HG02588 (cell line): ENCODE data around the gene KBTBD13.

Source experiments
- ATAC-seq: cut with Tn5 transposase; IDR thresholded peaks from one replicate; pipeline ENCODE4 v1.9.1; 2021; ENCODE audit warnings: mild to moderate bottlenecking, moderate library complexity; ENCODE audit not compliant: unreplicated experiment

The KBTBD13 gene

DNA sequence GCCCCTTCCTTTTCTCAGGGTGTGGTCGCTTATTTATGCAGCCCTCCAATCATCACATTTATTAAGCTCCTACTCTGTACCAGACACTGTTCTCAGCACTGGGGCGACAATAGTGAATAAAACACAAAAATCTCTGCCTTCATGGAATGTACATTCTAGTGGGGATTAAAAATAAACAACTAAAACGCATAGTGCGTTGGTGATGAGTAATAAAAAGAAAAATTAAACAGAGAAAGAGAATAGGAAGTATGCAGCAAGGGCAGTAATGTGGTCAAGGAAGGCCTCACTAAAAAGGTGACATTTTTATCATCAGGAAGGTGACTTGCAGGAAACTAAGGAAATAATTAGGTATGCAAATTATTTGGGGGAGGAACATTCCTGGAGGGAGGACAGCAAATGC, 26.3 kb upstream of the KBTBD13 start:
- ATAC-seq: no peak

DNA sequence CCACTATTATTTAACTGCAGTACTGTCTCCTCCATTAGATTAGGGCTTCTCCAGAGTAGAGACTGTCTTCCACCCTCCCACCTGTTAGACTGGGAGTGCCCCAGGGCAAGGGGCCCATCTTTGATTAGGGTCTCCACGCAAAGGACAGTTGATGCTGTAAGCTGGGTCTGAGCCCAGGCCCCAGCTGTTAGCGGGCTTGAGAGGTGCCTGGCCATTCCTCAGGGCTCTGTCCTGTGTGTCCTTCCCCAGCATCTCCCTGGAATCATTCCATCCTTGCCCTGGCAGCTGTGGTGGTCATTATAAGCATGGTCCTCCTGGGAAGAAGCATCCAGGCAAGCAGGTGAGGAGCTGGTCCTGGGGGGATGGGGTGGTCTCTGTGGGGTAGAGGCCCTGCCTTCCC, 25.3 kb upstream of the KBTBD13 start:
- no peak for ATAC-seq

DNA sequence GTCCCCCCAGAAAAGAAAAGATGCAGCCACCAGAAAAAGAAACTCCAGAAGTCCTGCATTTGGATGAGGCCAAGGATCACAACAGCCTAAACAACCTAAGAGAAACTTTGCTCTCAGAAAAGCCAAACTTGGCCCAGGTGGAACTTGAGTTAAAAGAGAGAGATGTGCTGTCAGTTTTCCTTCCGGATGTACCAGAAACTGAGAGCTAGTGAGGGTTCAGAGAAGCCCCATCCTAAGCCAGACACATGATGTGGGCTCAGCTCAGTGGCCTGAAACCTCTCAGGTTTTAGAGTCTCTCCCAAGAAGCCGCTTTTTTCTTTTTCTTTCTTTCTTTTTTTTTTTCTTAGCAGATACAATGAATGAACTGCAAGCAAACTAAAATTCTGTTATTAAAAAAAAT, 23.6 kb upstream of the KBTBD13 start:
- ATAC-seq: no peak

DNA sequence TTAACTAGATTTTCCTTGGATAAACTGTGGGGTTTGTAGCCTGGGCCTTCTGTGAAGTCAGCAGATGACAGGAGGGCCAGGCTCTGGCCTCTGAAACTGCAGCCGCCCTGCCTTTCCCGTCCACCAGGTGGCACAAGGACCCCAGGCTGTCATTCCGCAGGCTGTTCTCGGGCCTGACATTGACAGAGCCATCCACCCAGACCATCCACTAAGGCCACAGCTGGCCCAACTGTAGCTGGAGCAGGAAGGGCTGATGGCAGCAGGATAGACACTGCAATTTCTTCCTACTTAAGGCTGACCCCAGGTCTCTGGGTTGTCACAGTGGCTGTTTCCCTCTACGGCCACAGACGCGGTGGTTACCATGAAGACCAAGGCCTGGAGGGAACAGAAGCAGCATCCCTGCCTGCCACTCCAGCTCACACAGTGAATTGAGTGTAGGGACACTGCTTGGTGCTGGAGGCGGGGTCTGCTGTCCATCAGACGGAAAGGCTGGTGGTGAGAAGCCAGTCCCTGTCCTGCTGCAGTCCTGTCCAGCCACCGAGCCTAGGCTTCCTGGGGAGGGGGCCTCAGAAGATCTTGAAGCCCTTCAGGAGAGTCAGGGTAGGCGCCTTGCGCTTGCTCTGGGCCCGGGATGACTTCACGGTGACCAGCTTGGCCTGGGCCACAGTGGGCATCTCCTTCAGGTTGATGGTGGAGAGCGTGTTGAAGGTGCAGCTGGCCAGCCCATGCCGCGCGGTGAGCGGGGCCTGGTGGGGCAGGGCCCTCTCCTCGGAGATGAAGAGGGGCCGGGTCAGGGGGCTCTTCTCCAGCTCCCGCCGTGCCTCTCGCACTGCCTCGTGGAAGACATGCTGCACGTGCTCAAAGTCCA, 22.0 kb upstream of the KBTBD13 start:
- no peak for ATAC-seq

DNA sequence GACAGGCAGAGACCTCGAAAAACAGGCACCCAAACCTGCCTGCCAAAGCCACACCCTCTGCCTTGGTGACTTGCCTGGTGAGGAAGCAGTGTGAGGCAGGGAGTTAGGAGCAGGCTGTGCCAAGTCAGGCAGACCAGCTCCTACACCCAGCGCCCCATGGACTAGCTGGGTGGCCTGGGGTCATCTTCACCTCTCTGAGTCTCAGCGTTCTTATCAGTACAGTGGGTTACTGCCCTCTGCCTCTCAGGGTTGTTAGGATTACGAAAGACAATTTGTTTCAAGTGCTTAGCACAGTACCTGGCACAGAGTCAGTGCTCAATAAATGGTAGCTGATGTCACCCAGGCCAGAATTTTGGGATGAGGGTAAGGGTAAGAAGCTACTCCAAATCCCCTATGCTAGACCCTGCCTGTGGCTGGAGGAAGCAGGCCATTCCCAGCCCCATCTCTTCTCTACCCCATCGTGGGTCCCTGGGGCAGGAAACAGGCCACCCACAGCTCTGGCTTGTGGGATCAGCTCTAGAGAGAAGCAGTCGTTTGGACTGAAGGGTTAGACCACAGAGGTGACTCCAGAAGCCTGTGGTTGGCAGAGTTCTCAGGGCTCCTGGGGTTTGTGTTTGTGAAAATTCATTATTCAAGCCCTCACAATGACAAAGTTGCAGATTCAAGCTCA, 21.2 kb upstream of the KBTBD13 start:
- no peak for ATAC-seq

DNA sequence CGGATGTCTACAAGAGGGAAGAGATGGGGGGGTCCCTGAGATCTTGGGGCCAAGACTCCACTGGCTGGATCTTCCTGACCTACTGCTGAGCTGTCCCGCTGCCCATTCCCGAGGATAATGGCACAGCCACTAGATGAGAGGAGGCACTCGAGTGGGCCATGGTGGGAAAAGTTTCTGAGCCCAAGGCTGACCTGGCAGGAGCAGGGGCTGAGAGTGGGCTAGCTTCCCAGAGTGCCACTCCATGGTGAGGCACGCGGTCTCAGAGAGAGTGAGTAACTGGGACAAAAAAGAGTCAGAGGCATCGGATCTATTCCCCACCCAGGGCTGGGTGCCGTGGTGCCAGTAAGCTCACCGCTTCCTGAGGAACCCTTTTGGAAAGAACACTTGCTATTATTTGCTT, 20.4 kb upstream of the KBTBD13 start:
- no peak for ATAC-seq

DNA sequence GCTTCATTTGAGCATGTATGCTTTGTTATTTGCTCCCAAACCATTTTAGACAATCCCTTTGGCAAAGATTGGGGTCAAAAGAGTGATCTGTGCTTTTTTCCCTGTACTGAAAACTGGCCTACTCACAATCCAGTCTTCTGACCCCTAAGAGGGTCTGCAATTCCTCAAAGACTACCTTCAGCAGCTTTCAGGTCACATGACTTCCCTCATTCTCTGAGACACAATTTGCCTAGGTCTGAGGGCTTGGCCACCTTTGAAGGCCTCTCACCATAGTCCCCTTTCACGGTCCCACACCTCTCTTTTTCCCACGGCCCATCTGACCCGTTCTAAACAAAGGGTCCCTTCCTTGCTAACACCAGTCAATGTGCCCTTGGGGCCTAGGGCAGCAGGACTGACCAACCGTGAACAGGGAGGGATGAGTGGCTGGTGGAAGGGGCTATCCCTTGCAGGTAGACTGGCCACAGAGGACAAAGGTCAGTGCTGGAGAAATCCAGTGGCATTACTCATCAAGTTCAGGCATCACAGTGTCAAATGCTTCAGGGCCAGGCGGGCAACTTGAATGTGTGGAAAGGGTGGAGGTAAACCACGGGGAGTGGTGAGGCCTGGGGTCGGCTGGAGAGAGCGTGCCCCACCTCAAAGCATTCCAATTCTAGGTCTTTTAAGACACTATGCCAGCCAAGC, 19.5 kb upstream of the KBTBD13 start:
- no peak for ATAC-seq

DNA sequence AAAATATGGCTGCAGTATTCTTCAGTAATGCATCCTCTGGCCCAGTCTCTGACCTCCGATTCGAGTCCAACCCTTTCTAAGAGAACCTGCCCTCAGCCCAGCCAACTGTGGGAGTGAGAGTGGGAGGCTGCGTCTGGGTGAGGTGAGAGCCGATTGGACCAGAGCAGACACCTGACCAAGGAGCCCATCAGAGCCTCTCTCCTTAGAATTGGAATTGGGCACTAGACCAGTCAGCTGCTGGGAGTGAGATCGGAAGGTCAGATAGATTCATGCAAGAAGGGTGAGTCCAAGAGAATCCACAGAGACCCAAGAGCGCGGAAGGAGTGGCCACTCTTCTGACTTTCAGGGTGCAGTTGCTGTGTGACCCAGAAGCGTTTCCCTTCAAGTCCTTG, 19.0 kb upstream of the KBTBD13 start:
- ATAC-seq: no peak

DNA sequence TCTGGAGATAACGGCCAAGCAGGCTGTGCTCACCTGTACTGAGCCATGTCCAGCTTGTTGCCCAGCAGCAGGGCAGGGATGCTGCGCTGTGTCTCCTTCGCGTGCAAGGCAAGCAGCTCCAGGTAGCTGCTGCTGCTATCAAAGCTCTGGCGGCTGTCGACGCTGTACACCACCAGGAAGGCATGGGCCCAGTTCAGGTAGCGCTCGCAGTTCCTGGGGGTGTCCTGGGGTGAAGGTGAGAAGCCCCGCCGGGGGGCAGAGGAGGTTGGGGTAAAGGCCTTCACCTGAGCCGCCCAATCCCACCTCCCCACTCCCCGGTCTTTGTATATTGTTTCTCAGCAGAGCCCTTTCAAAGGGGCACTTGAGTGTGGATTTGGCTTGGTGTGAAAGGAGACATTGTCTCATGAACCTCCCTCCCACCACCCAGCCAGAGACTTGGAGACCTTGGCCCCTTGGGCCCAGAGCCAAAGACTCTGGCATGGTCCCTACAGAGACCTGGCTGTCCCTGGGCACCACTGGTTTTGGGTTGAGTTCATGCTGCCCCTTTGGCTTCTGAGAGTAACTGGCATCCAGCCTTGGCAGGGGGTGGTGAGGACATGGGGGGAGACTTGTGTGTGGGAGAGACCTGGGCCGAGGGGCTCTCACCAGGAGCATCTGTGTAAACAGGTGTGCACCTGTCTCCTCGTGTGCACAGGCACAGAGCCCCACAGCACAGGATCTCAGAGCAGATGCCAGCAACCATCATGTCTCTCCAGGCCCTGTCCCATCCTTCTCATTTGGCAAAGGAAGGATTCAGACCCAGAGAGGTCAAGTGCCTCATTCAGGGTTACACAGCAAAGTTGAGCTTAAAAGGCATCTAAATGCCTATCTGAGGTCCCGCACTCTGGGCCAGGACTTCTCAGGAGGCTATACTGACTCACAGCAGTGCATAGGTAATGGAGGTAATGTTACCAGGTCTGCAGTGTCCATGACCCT, 17.9 kb upstream of the KBTBD13 start:
- no peak for ATAC-seq

DNA sequence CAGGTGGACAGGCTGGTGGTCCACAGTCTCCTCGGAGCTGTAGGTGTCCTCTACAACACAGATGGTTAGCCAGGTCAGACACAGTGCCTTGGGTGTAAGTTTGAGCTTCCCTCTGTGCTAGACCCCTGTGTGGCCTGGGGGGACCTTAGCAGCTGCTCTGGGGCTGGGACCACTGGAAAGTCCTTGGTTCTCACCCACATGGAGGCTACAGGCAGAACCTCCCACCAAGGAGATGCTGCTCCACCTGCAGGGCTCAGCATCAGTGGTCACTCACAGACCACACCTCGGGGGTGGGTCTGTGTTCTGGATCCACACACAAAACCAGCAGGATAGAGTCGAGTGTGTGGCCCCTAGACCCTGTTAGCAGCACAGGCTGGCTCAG, 17.2 kb upstream of the KBTBD13 start:
- ATAC-seq: no peak

DNA sequence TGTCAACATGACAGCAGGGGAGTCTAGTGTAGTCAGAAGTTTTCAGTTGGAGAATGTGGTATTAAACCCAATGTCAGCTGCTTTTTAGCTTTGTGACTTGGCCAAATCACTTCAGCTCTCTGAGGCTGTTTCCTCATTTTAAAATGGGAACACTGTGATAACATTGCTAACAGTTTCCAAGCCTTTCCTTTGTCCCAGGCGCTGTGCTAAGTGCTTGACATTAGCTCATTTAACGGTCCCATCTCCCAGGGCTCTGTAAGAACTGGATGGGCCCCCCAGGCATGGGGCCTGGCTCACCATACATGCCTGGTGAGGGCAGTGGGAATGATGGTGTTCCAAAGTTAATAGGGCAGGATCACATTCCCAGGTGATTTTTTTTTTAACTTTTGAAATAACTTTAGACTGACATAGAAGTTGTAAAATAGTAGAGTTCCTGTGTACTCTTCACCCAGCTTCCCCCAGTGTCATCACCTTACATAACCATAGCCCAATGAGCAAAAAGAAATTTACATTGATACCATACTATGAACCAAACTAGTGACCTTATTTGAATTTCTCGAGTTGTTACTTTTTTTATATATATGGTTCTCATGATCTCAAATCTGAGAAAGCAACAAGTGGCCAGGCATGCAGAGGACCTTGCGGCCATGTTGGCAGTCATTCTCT, 16.5 kb upstream of the KBTBD13 start:
- no peak for ATAC-seq

DNA sequence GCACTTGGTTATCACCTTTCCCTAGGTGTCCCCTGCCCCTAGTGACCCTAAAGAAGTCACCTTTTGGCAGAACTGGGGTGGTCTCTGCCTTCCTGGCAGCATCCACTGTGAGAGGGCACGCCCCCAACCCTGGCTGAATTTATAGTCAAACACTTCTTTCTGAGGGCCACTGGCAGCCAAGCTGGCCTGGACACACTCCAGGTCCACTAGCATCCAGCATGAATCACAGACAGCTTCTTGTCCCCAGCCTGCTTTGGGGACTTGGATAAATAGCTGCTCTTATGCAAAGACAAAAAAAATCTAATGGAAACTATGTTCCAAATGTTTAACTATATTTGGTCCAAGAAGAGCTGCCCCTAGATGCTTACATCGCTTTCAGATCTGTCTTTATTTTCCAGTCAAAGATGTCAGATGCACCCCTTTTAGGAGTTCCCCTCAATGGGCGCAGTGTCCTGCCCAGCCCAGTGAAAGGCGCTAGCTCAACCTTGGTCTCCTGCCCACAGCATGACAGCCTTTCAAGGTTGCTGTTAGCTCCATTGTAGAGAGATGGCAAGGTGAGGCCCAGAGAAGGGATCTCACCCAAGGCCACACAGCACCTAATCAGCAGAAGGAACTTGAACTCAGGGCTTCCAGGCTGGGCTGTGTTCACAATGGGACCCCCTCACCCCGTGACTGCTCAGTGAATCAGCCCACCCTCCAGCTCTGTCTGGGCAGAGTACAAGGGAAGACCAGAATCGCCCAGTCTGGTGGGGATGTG, 15.7 kb upstream of the KBTBD13 start:
- no peak for ATAC-seq

DNA sequence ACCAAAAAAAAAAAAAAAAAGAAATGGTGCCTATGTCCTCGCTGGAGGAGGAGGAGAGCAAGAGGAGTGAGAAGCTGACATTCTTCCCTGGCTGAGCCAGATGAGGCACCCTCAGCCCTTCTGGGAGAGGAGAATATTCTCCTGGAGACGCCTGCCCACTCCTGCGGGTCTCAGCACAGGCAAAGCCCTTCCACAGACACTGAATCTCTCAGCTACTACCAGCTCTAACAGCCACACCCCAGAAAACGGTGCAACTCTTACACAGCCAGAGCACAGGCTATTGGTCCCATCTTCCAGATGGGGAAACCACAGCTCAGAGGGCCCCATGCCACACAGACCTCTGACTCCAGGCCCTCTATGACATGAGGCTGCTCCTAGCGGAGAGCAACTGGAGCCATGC, 14.5 kb upstream of the KBTBD13 start:
- no peak for ATAC-seq

DNA sequence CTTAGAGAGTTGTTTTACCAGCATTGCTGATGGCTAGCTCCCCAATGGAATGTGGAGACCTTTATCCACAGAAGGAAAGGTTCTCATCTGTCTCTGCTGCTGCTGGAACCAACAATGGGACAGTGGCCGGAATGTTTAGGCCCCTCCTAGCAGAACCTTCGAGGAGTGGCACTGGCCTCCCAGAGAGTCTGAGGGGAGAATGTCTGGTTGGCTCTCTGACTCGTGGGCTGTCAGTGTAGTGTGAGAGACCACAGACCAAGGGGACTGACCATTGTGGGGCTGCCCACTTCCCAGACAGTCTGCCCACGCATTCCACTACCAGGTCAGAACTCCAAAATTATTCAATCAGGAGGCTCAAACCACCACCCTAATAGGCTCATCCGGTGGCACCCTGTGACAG, 13.8 kb upstream of the KBTBD13 start:
- no peak for ATAC-seq

DNA sequence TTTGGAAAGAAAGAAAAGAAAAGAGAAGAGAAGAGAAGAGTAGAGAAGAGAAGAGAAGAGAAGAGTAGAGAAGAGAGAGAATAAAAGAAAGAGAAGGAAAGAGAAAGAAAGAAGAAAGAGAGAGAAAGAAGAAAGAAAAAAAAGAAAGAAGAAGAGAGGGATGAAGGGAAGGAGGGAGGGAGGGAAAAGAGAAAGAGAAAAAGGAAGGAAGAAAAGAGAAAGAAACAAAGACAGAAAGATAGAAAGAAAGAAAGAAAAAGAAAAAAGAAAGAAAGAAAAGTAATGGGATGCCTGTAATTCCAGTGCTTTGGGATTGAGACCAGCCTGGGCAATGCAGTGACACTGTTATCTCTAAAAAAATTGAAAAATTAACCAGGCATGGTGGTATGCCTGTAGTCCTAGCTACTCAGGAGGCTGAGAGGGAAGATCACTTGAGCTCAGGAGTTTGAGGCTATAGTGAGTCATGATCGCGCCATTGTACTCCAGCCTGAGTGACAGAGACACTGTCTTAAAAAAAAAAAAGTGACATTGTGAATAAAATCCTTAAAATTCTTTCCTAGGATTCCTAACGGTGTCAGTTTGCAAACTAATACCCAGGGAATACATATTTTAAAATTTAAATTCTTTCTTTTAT, 10.4 kb upstream of the KBTBD13 start:
- ATAC-seq: no peak

DNA sequence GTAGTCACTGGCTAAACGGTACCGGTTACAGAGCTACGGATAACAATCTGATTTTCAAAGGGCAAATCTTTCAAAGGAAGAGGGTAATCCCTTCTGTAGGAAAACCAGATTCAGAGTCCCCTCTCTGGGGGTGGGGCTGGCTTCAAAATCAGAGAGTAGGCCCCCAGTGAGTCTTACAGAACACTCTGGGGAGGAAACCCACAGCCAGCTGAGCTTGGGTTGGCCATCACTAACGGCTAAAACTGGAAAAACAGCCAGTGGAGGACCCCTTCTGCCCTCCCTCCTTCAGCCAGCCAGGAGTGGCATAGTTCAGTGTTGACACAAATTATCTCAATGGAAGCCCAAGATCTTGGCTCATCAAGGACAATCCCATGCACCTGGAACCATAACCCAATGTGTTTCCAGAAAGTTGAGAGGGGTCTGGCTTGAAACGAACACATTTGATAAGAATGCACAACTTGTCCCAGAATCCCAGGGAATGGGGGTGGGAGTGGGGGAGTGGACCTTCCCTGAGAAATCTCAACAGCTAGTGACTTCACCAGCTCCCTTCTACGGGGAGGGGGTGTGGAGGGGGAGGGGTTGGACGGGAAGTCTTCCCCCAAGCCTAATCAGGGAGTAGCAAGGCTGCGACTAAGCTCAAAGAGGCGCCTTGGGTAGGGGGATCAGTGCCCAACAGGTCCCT, 9.8 kb upstream of the KBTBD13 start:
- no peak for ATAC-seq

DNA sequence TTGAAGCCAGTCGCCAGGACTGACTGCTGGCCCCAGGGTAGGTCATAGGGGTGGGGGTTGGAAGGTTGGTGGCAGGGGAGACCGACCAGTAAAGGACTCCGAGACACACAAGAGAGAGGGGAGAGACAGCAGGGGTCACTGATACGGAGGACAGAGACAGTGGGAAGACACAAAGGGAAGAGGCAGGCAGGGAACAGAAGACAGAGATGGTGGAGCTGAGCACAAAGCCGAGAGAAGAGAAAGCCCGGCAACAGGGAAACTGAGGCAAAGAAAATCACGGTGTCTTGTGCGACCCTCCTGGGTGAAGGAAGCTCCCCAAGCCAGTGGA, 9.3 kb upstream of the KBTBD13 start:
- no peak for ATAC-seq

DNA sequence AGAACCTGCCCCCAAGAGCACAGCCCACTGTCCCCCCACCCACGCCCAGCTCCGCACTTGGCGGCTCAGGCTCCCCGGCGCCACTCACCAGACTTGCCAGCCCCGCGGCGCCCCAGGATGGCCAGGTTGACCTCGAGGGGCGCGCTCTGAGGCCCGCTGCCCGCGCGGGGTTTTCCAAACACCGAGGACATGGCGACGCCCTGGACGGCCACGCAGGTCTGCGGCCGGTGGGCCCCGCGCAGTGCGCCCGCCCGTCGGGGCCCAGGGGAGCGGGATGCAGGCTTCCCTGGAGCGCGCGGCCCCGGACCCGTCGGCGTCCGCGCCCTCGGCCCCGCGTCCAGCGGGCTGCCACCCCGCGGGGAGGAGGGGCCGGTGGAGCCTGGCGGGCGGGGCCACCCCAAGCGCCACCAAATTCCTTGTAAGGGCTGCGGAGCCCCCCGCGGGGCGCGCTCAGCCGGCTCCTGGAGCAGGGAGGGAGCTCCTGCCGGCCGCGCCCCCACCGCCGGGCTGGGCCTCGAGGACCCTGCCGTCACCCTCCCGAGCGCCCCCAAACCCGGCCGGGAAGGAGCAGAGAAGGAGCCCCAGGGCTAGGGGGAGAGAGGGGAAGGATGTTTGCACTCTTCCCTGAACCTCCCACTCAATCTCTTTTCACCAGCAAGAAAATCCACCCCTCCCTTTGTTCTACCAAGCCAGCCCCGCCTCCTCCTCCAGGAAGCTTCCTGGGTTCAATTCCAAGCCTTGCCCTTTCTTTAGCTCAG, 8.7 kb upstream of the KBTBD13 start, which contains the start of gene RASL12:
RASL12 (minus strand) TSS at position 347 of the 758 bp plus-strand sequence; CDS start at position 191, 156 bp downstream.
- ATAC-seq: no peak
